ENCODE results near the gene QSOX2. TPM values are rescaled to one million over a fixed set of nuclear protein-coding genes. Genes with fewer than 3 reads are reported as not detected.

QSOX2 gene
- total RNA-seq, 1 donor from 2014 or later = 15.6 TPM

GRCh38 chr9:136253246-136254130 is 7.9 kb upstream of the QSOX2 start:
- intact Hi-C loops (cut with micrococcal nuclease) = no loop called here

GRCh38 chr9:136252846-136253245 is 7.2 kb upstream of the QSOX2 start:
- intact Hi-C loops (cut with micrococcal nuclease) = no loop called here

GRCh38 chr9:136252281-136252680 is 6.7 kb upstream of the QSOX2 start:
- intact Hi-C loops (cut with micrococcal nuclease) = no loop called here

GRCh38 chr9:136251264-136252115 is 5.9 kb upstream of the QSOX2 start:
- intact Hi-C loops (cut with micrococcal nuclease) = no loop called here

GRCh38 chr9:136250676-136251075 is 5.1 kb upstream of the QSOX2 start:
- intact Hi-C loops (cut with micrococcal nuclease) = no loop called here

- intact Hi-C loops (cut with micrococcal nuclease) = loop anchor here (10.0 kb wide), 2 partner anchors 345 to 1175 kb away; partner anchors contain the start of genes CAMSAP1, EXD3 and NOXA1
These were observed 4.4 kb upstream of the QSOX2 start for GRCh38 chr9:136249877-136250559.

- intact Hi-C loops (cut with micrococcal nuclease) = loop anchor here (10.0 kb wide), 2 partner anchors 344 to 1176 kb away; partner anchors contain the start of genes CAMSAP1, EXD3 and NOXA1
These were observed 3.6 kb upstream of the QSOX2 start for GRCh38 chr9:136248951-136249876.

GRCh38 chr9:136247947-136248637 is 2.5 kb upstream of the QSOX2 start:
- intact Hi-C loops (cut with micrococcal nuclease) = loop anchor here (10.0 kb wide), 2 partner anchors 343 to 1177 kb away; partner anchors contain the start of genes CAMSAP1, EXD3 and NOXA1

- intact Hi-C loops (cut with micrococcal nuclease) = loop anchor here (10.0 kb wide), 2 partner anchors 343 to 1177 kb away; partner anchors contain the start of genes CAMSAP1, EXD3 and NOXA1
These were observed 1.9 kb upstream of the QSOX2 start for GRCh38 chr9:136247551-136247916.

GRCh38 chr9:136246849-136247550 is 1.4 kb upstream of the QSOX2 start:
- intact Hi-C loops (cut with micrococcal nuclease) = loop anchor here (10.0 kb wide), 2 partner anchors 342 to 1178 kb away; partner anchors contain the start of genes CAMSAP1, EXD3 and NOXA1

GRCh38 chr9:136244969-136245218 is 718 bp downstream of the QSOX2 start:
- intact Hi-C loops (cut with micrococcal nuclease) = loop anchor here (1.0 to 10.0 kb wide), 7 partner anchors 13 to 1180 kb away; partner anchors contain the start of genes CAMSAP1, DNLZ, EXD3 and NOXA1

GRCh38 chr9:136244122-136244968 is 1.3 kb downstream of the QSOX2 start:
- intact Hi-C loops (cut with micrococcal nuclease) = loop anchor here (10.0 kb wide), 2 partner anchors 340 to 1180 kb away; partner anchors contain the start of genes CAMSAP1, EXD3 and NOXA1

- intact Hi-C loops (cut with micrococcal nuclease) = loop anchor here (10.0 kb wide), 2 partner anchors 339 to 1181 kb away; partner anchors contain the start of genes CAMSAP1, EXD3 and NOXA1
These were observed 2.0 kb downstream of the QSOX2 start for GRCh38 chr9:136243631-136244030.

- intact Hi-C loops (cut with micrococcal nuclease) = loop anchor here (10.0 kb wide), 2 partner anchors 338 to 1182 kb away; partner anchors contain the start of genes CAMSAP1, EXD3 and NOXA1
These were observed 2.6 kb downstream of the QSOX2 start for GRCh38 chr9:136242918-136243525.

GRCh38 chr9:136242248-136242647 is 3.4 kb downstream of the QSOX2 start:
- intact Hi-C loops (cut with micrococcal nuclease) = loop anchor here (10.0 kb wide), 2 partner anchors 337 to 1183 kb away; partner anchors contain the start of genes CAMSAP1, EXD3 and NOXA1

- intact Hi-C loops (cut with micrococcal nuclease) = loop anchor here (10.0 kb wide), 2 partner anchors 337 to 1183 kb away; partner anchors contain the start of genes CAMSAP1, EXD3 and NOXA1
These were observed 4.1 kb downstream of the QSOX2 start for GRCh38 chr9:136241542-136241941.

GRCh38 chr9:136240941-136241340 is 4.7 kb downstream of the QSOX2 start:
- intact Hi-C loops (cut with micrococcal nuclease) = loop anchor here (10.0 kb wide), 2 partner anchors 336 to 1184 kb away; partner anchors contain the start of genes CAMSAP1, EXD3 and NOXA1

All from T-helper 2 cell treated with Interferon-gamma antibody and Interleukin-4, amounts not matched to agents 100 ng/mL and 5 ng/mL, for 36 hours (primary cell).